HG03571 (cell line): Measurements from ENCODE around the gene POM121.
"Not testable (repeated sequence)": the region's sequence is repeated elsewhere in the genome, so short reads cannot be mapped to it uniquely, and the experiment has no call there.

ENCODE experiments used
- ATAC-seq: cut with Tn5 transposase; IDR thresholded peaks from one replicate; pipeline ENCODE4 v1.9.1; 2021; ENCODE audit not compliant: unreplicated experiment

The POM121 gene

DNA sequence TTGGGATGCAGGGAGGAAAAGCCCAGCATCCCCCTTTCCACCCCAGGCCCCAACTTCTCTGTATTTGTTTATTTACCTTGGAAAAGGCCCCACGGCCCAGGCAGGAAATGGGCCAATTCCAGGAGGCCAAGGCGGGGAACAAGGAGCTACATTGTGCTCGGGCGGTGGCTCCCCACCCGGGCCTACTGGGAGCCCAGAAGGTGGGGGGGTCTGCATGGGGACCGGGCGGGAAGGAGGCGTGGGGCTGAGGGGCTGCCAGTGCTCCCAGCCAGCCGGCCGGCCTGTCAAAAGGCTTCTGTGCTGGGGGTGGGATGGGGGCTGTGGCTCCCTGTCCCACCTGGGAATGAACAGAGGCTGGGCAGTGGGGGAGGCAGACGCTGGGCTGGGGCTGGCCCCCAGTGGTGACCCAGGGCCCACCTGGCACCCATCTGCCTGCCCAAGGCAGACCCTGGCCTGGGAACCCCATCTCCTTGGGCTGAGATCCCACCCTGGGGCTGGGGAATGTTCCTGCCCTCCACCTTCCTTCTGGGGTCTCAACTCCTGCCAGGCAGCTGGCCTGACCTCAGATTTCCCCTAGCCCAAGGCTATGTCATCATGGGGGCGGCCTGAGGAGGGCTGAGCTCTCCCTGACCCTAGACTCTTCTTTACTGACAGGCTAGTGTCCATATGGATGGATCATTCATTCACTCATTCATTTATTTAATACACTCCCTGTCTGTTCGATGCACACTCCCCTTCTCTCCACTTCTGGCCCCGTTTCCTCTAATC, 65.4 kb downstream of the POM121 start:
- ATAC-seq, result not testable (repeated sequence)

DNA sequence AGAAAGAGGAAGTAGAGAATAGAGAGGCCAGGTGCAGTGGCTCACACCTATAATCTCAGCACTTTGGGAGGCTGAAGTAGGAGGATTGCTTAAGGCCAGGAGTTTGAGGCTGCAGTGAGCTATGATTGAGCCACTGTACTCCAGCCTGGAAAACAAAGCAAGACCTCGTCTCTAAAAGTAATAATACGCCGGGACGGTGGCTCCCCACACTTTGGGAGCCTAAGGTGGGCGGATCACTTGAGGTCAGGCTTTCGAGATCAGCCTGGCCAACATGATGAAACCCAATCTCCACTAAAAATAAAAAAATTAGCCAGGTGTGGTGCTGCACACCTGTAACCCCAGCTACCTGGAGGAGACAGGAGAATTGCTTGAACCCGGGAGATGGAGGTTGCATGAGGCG, 70.6 kb downstream of the POM121 start:
- ATAC-seq, result not testable (repeated sequence)

GRCh38 chr7:72997447-72997846, 72.6 kb downstream of the POM121 start:
- not testable (repeated sequence) for ATAC-seq

GRCh38 chr7:72997887-72998468, 73.1 kb downstream of the POM121 start:
- ATAC-seq, result not testable (repeated sequence)
